Measurements from ENCODE around the gene CCDC78. TPM values are rescaled to one million over a fixed set of nuclear protein-coding genes. Genes with fewer than 3 reads are reported as not detected.

The CCDC78 gene
- total and polyA plus RNA-seq, 2 experiments from 2014 or later = 10.5 to 12.6 TPM

- Histone ChIP-seq H3K36me3 (ENCODE audit: insufficient read depth) (no peaks in the 10 kb centered on the region; the same call in 1 of the 2 replicates), H3K27me3 (ENCODE audit: insufficient read depth) (no peaks in the 10 kb centered on the region), H3K27ac (ENCODE audit: low read depth) (no peak within 1 kb of the TSS), H3F3A (replicated peaks; ENCODE audit: low read depth) (peaks cover 27% of the 10 kb centered on the region), H3K4me2 (peak within 1 kb of the TSS; percentile 86), H4K20me1 (replicated peaks; ENCODE audit: insufficient read depth) (peaks cover 14% of the 10 kb centered on the region; the same call in 1 of the 2 replicates), H3K9me2 (ENCODE audit: insufficient read depth) (no peaks in the 10 kb centered on the region), H2AFZ (0 out of 2 replicates have a peak within 1 kb of the TSS, but pooled peaks have one; percentile 59), H3K4me3 (peak within 1 kb of the TSS; percentile 71), H3K79me2 (replicated peaks; ENCODE audit: insufficient read depth) (peaks cover 9% of the 10 kb centered on the region; the same call in 1 of the 2 replicates), H3K4me1 (ENCODE audit: insufficient read depth) (peaks cover 16% of the 10 kb centered on the region; the same call in 1 of the 2 replicates)
- peak; percentile 5 for ATAC-seq
- no peaks in the 10 kb centered on the region; the same call in 1 of the 3 replicates for H3K9me3 Mint-ChIP-seq
- peaks cover 24% of the 10 kb centered on the region for H3K36me3 Mint-ChIP-seq (ENCODE audit: low read depth)
- TF ChIP-seq CTCF (conservative IDR thresholded peaks at IDR 0.05; ENCODE audit: low read depth in 2 of 2) (no peak), ZNF462 (CRISPR knock-in tag; IDR thresholded peaks at IDR 0.05) (no peak), ZNF331 (CRISPR knock-in tag; IDR thresholded peaks at IDR 0.05; ENCODE audit: low read depth) (no peak), JUNB (IDR thresholded peaks at IDR 0.05; ENCODE audit: unreplicated experiment) (no peak), ETS1 (IDR thresholded peaks at IDR 0.05) (no peak), CREB1 (CRISPR knock-in tag; IDR thresholded peaks at IDR 0.05; ENCODE audit: low read depth) (no peak), POLR2AphosphoS5 (IDR thresholded peaks at IDR 0.05; ENCODE audit: low read depth) (peak; percentile 77)
- TF ChIP-seq, protein P1, sequence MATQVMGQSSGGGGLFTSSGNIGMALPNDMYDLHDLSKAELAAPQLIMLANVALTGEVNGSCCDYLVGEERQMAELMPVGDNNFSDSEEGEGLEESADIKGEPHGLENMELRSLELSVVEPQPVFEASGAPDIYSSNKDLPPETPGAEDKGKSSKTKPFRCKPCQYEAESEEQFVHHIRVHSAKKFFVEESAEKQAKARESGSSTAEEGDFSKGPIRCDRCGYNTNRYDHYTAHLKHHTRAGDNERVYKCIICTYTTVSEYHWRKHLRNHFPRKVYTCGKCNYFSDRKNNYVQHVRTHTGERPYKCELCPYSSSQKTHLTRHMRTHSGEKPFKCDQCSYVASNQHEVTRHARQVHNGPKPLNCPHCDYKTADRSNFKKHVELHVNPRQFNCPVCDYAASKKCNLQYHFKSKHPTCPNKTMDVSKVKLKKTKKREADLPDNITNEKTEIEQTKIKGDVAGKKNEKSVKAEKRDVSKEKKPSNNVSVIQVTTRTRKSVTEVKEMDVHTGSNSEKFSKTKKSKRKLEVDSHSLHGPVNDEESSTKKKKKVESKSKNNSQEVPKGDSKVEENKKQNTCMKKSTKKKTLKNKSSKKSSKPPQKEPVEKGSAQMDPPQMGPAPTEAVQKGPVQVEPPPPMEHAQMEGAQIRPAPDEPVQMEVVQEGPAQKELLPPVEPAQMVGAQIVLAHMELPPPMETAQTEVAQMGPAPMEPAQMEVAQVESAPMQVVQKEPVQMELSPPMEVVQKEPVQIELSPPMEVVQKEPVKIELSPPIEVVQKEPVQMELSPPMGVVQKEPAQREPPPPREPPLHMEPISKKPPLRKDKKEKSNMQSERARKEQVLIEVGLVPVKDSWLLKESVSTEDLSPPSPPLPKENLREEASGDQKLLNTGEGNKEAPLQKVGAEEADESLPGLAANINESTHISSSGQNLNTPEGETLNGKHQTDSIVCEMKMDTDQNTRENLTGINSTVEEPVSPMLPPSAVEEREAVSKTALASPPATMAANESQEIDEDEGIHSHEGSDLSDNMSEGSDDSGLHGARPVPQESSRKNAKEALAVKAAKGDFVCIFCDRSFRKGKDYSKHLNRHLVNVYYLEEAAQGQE (IDR thresholded peaks at IDR 0.05; ENCODE audit: unreplicated experiment) = no peak
- DNase-seq (ENCODE audit: low spot score) = peak; percentile 95
- H3K27me3 Mint-ChIP-seq (ENCODE audit: insufficient read depth, low read depth, poor library complexity) = peaks cover 27% of the 10 kb centered on the region
- peak within 1 kb of the TSS; percentile 84 for H3K4me3 Mint-ChIP-seq
- H3K27ac Mint-ChIP-seq = peak within 1 kb of the TSS; percentile 59
- H3K4me1 Mint-ChIP-seq = peaks cover 28% of the 10 kb centered on the region
Measured at GRCh38 chr16:679814-680624, 46.2 kb downstream of the CCDC78 start, which contains the start of gene STUB1. TSS of gene STUB1 (plus strand) at chr16:680410. CDS start at chr16:680526, 116 bp downstream.

Data from GM23338 (cell line).